ENCODE results near the gene FGD6.
"Not testable (repeated sequence)": the region's sequence is repeated elsewhere in the genome, so short reads cannot be mapped to it uniquely, and the experiment has no call there.

DNA sequence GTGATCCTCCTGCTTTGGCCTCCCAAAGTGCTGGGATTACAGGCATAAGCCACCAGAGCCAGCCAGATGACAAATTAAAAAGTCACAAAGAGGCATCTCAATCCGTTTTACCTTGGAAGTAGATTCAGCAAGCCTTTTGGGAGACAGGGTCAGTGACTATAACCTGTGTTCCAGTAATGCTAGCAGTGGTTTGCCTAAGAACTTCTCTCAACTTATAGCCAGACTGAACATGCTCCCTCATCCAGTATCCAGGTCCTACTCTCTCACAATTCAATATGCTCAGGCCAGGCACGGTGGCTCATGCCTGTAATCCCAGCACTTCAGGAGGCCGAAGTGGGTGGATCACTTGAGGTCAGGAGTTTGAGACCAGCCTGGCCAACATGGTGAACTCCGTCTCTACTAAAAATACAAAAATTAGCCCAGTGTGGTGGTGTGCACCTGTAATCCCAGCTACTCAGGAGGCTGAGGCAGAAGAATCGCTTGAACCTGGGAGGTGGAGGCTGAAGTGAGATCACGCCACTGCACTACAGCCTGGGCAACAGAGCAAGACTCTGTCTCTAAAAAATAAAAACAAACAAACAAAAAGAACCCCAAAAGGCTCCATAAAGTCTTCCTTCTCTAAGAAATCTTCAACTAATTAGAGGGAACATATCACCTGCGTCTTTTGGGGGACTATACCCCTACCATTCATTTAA, 20.2 kb downstream of the FGD6 start:
- not testable (repeated sequence) for TF ChIP-seq POLR2A, POLR2AphosphoS5 (IDR thresholded peaks at IDR 0.05)
- TF ChIP-seq, protein P1, sequence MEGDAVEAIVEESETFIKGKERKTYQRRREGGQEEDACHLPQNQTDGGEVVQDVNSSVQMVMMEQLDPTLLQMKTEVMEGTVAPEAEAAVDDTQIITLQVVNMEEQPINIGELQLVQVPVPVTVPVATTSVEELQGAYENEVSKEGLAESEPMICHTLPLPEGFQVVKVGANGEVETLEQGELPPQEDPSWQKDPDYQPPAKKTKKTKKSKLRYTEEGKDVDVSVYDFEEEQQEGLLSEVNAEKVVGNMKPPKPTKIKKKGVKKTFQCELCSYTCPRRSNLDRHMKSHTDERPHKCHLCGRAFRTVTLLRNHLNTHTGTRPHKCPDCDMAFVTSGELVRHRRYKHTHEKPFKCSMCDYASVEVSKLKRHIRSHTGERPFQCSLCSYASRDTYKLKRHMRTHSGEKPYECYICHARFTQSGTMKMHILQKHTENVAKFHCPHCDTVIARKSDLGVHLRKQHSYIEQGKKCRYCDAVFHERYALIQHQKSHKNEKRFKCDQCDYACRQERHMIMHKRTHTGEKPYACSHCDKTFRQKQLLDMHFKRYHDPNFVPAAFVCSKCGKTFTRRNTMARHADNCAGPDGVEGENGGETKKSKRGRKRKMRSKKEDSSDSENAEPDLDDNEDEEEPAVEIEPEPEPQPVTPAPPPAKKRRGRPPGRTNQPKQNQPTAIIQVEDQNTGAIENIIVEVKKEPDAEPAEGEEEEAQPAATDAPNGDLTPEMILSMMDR (IDR thresholded peaks at IDR 0.05) = not testable (repeated sequence)

Data from breast epithelium (tissue), 3 donors.